Measurements from ENCODE around the gene AMDHD2. TPM values are rescaled to one million over a fixed set of nuclear protein-coding genes. Genes with fewer than 3 reads are reported as not detected.

Gene AMDHD2
- total RNA-seq, 4 donors from 2014 or later = 32.9 to 50.3 (median 42.2) TPM

DNA sequence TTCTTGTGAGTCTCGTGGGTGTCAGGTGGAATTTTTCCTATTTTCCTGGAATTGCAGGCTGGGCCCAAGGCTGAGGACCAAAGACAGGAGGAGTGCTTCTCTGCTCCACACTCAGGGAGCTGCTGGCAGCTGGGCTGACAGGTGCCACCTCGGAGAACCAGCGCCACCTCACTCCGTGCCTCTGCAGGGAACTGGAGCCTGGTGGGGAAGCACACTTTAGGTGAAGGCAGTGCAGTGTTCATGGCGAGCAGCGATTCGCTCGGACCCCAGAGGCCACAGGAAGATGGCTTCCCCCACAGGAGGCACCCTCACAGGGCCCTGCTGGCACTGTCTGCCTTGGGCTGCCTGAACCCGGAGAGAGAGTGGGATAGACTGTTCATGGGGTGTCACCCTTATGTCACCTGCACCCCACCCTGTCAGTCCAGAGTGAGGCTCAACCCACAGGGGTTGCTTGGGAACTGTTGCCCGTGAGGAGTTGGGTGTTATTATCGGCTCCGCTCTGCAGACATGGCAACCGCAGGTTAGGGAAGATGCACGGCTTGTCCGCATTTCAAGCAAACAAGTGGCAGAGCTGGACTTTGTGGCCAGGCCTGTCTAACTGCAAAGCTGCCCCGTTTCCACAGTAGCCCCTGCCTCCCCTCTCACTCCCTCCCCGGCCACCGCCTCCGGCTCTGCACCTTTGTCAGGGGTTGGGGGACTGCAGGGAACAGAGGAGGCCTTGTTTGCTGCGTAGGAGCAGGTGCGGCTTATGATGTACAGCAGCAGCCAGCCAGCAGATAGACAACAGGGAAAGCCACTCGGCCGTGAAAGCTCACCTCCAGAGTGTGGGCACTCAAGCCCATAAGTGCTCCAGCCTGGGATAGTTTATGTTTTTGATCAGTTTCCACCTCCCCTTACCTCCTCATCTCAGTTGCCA, 29.7 kb upstream of the AMDHD2 start:
- 93% methylated on average over 22 to 23 of the region's 23 CpGs for WGBS, 2 donors
- no peak for DNase-seq (ENCODE audit: low spot score in 2 of 2)
- TF ChIP-seq POLR2A (IDR thresholded peaks at IDR 0.05) = no peak
- TF ChIP-seq, protein P1, sequence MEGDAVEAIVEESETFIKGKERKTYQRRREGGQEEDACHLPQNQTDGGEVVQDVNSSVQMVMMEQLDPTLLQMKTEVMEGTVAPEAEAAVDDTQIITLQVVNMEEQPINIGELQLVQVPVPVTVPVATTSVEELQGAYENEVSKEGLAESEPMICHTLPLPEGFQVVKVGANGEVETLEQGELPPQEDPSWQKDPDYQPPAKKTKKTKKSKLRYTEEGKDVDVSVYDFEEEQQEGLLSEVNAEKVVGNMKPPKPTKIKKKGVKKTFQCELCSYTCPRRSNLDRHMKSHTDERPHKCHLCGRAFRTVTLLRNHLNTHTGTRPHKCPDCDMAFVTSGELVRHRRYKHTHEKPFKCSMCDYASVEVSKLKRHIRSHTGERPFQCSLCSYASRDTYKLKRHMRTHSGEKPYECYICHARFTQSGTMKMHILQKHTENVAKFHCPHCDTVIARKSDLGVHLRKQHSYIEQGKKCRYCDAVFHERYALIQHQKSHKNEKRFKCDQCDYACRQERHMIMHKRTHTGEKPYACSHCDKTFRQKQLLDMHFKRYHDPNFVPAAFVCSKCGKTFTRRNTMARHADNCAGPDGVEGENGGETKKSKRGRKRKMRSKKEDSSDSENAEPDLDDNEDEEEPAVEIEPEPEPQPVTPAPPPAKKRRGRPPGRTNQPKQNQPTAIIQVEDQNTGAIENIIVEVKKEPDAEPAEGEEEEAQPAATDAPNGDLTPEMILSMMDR (IDR thresholded peaks at IDR 0.05) = no peak
- no peak overlapping the region for H3K4me3 ChIP-seq (ENCODE audit: low read depth, poor library complexity, severe bottlenecking)
- intact Hi-C loops (cut with DNase I; ENCODE audit: low total_unique reads) = no loop called here

DNA sequence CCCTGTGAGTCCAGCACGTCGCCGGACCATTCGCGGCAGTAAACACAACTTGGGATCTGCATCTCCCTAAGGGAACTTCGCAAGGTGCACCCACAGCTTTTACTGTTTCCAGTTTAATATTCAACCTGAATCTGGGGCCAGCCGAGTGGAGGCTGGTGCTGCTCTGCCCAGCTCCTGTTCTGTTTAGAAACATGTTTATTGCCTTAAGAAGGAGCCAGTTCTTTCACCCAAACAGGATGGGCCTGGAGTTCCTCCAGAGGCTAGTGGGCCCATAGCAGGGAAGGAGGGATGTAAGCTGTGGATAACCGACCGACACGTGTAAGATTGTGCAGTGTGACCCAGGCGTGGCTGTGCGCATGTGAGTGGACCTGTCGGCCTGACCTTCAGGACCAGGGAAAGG, 27.9 kb upstream of the AMDHD2 start:
- WGBS, 2 donors = 93 to 94% methylated on average over 13 of the region's 13 CpGs
- intact Hi-C loops (cut with DNase I; ENCODE audit: low total_unique reads) = no loop called here
- no peak overlapping the region for H3K4me3 ChIP-seq (ENCODE audit: low read depth, poor library complexity, severe bottlenecking)
- TF ChIP-seq, protein P1 (IDR thresholded peaks at IDR 0.05) = no peak
- TF ChIP-seq POLR2A (IDR thresholded peaks at IDR 0.05) = no peak
- no peak for DNase-seq (ENCODE audit: low spot score in 2 of 2)

DNA sequence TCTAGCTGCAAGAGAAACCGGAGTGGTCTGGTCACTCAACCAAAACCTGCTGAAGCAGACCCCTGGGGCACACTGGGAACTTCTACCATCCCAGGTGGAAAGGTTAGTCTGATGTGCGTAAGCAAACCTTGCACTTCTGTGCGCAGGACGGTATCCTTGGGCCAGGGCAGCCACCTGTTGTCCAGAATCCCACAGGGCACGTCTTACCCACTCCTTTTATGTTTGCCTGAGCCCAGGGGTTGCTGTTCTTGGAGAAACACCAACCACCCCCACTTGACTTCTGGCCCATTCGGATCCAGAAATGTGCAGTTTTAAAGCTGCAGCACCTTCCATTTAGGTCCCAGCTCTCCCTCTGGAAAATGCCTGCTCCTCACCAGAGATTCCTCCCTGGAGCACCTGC, 26.6 kb upstream of the AMDHD2 start:
- H3K4me3 ChIP-seq (ENCODE audit: low read depth, poor library complexity, severe bottlenecking) = no peak overlapping the region
- TF ChIP-seq, protein P1 (IDR thresholded peaks at IDR 0.05) = no peak
- TF ChIP-seq POLR2A (IDR thresholded peaks at IDR 0.05) = no peak
- WGBS, 2 donors = 88 to 89% methylated on average over 6 of the region's 6 CpGs
- DNase-seq (ENCODE audit: low spot score in 2 of 2) = no peak
- intact Hi-C loops (cut with DNase I; ENCODE audit: low total_unique reads) = no loop called here

DNA sequence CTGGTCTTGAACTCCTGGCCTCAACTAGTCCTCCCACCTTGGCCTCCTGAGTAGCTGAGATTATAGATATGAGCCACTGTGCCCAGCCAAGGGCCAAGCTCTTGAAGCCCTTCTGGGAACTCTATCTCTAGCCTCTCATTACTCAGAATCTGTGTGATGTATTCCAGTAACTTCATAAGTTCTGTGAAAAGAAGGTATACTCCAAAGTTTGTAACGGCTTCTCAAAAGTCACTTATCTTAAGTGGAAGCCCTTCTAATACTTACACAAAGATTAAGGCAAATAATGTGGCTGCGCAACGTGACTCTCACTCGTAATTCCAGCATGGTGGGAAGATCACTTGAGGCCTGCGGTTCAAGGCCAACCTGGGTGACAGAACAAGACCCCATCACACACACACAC, 25.6 kb upstream of the AMDHD2 start:
- no peak for DNase-seq (ENCODE audit: low spot score in 2 of 2)
- intact Hi-C loops (cut with DNase I; ENCODE audit: low total_unique reads) = no loop called here
- WGBS, 2 donors = 92 to 97% methylated on average over 5 of the region's 5 CpGs
- TF ChIP-seq, protein P1 (IDR thresholded peaks at IDR 0.05) = no peak
- no peak for TF ChIP-seq POLR2A (IDR thresholded peaks at IDR 0.05)
- H3K4me3 ChIP-seq (ENCODE audit: low read depth, poor library complexity, severe bottlenecking) = no peak overlapping the region

DNA sequence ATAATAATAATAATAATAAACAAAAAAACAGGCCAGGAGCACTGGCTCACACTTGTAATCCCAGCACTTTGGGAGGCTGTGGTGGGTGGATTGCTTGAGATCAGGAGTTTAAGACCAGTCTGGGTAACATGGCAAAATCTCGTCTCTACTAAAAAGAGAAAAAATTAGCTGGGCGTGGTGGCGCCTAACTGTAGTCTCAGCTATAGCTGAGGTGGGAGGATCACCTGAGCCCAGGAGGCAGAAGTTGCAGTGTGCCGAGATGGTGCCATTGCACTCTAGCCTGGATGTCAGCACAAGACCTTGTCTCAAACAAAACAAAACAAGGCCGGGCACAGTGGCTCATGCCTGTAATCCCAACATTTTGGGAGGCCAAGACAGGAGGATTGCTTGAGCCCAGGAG, 25.1 kb upstream of the AMDHD2 start:
- TF ChIP-seq POLR2A (IDR thresholded peaks at IDR 0.05) = no peak
- TF ChIP-seq, protein P1 (IDR thresholded peaks at IDR 0.05) = no peak
- H3K4me3 ChIP-seq (ENCODE audit: low read depth, poor library complexity, severe bottlenecking) = no peak overlapping the region
- intact Hi-C loops (cut with DNase I; ENCODE audit: low total_unique reads) = no loop called here
- WGBS, 2 donors = 85 to 92% methylated on average over 5 of the region's 5 CpGs
- DNase-seq (ENCODE audit: low spot score in 2 of 2) = no peak
